ENCODE results near the gene TMPRSS6.

TMPRSS6 gene

DNA sequence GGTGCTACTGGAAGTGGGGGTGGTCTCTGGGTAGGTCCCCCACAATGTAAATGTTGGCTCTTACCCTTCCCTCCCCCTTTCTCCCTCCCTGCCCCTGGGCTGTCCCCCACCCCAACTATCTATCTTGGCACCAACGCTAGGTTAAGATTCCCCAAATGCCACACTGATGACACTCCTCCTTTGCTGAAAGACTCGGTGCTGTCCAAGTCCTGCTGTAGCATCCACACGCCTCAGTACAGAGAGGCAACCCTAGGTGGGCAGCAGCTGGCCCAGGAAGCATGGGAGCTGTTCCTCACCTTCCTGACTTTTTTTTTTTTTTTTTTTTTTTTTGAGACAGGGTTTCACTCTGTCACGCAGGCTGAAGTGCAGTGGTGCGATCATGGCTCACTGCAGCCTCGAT lies 61.4 kb downstream of the TMPRSS6 start:
- no peak for DNase-seq

DNA sequence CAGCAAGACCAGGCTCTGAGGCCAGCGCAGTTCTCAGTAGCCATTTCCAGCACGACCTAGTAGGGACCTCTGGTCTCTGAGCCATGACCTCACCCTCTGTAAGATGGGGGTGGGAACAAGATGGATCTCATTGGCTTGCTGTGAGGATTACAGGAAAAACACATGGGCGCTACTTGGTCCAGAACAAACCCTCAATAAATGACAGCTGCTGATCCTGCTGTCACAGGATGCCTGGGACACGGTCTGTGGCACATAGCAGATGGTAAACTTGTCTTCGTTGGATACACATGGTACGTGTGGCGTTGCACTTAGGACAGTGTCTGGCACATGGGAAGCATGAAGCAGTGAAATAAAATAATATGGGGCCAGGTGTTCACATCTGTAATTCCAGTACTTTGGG lies 62.5 kb downstream of the TMPRSS6 start:
- no peak for DNase-seq

- no peak for DNase-seq
These were observed 62.9 kb downstream of the TMPRSS6 start for GRCh38 chr22:37046589-37046988.

GRCh38 chr22:37045958-37046357 lies 63.6 kb downstream of the TMPRSS6 start:
- DNase-seq, result no peak

GRCh38 chr22:37044634-37045625 lies 64.6 kb downstream of the TMPRSS6 start:
- no peak for DNase-seq

DNA sequence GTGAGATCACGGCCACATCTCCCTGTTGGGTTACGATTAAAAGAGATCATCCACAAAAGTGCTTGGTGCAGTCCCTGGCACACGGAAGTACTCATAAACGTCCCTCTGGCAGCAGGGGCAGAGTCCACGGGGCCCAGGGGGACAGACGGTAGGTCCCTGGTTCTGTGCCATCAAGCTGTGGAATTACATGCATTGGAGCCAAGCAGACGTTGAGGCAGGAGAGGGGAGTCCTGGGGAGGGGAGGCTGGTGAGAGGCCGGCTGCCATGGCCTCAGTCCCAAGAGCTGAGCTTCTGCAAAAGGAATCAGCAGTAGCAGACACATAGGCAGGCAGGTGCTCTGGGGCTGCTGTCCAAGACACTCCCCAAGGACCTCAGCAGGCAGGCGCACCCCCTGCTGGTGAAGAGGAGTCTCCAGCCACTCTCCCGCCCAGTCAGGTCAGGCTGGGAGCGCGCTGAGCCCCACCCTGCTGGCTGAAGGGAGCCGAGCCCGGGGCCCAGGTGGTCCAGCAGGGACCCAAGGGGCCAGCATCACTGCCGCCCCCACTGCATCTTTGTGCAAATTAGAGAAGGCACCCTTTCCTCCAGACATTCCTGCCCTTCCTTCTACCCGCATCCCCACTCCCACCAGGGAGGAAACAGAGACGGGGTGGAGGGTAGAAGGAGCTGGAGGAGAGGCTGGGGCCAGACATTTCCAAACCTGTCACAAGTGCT lies 65.5 kb downstream of the TMPRSS6 start:
- peak; percentile 36 for DNase-seq

- no peak for DNase-seq
These were observed 66.2 kb downstream of the TMPRSS6 start for GRCh38 chr22:37043209-37043827.

DNA sequence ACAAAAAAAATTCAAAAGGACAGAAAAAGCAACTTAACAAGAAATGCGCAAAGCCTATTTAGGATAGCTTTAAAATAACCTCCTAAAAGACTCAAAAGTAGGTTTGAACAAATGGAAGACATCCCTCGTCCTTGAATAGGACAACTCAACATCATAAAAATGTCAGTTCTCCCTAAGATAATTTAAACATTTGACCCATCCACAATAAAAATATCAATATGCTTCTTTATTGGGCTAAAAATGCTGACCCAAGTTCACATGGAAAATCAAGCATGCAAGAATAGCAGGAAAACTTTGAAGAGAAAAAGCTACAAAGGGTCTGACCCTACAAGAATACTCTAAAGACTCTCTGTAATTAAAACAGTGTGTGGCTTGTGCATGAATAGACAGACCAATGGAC lies 70.0 kb downstream of the TMPRSS6 start:
- no peak for DNase-seq

DNA sequence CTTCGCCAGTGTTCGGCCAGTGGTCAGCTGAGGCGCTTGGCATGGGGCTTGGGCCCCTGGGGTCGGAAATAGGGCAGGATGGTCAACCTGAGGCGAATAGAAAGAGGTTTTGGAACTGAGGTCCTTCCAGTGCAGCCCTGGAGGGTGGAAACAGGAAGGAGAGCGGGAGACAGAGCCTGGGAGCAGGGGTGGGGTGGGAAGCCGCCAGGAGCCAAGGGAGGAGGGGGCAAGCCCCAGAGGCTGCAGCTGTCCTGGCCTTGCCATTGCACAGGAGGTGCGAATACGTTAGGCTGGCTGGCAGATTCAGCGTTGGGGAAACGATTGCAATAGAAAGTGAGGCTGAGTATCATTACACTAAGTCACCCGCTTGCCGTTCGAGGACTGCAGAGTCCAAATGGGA lies 71.8 kb downstream of the TMPRSS6 start:
- DNase-seq, result no peak

DNA sequence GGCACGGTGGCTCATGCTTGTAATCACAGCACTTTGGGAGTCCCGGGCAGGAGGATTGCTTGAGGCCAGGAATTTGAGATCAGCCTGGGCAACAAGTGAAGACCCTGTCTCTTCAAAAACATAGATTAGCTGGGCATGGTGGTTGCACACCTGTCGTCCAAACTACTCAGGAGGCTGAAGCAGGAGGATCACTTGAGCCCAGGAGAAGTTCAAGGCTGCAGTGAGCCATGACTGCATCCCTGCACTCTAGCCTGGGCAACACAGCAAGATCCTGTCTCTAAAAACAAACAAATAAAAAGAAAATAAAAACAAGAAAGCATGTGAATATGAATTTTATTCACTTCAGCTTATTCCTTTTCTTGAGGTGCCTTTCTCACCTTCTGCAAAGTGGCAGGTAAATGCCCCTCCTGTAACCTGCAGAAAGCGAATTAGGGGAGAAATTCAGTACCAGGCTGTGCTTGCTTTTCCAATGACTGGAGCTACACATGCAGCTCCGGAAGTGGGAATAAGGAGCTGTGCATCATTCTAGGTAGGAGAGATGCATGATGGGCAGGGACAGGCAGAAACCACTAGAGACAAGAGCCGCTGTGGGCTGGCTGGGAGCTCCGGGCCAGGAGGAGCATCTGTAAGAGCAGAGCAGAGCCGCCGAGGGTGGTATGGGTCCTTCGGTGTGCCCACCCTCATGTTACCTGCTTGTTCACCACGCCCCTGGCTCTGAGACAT lies 72.7 kb downstream of the TMPRSS6 start:
- DNase-seq, result no peak

- no peak for DNase-seq
These were observed 75.7 kb downstream of the TMPRSS6 start for GRCh38 chr22:37033605-37034430.

- DNase-seq, result no peak
These were observed 76.7 kb downstream of the TMPRSS6 start for GRCh38 chr22:37032535-37033460.

GRCh38 chr22:37032134-37032534 lies 77.4 kb downstream of the TMPRSS6 start:
- no peak for DNase-seq

- no peak for DNase-seq
These were observed 78.8 kb downstream of the TMPRSS6 start for GRCh38 chr22:37030560-37031281.

DNA sequence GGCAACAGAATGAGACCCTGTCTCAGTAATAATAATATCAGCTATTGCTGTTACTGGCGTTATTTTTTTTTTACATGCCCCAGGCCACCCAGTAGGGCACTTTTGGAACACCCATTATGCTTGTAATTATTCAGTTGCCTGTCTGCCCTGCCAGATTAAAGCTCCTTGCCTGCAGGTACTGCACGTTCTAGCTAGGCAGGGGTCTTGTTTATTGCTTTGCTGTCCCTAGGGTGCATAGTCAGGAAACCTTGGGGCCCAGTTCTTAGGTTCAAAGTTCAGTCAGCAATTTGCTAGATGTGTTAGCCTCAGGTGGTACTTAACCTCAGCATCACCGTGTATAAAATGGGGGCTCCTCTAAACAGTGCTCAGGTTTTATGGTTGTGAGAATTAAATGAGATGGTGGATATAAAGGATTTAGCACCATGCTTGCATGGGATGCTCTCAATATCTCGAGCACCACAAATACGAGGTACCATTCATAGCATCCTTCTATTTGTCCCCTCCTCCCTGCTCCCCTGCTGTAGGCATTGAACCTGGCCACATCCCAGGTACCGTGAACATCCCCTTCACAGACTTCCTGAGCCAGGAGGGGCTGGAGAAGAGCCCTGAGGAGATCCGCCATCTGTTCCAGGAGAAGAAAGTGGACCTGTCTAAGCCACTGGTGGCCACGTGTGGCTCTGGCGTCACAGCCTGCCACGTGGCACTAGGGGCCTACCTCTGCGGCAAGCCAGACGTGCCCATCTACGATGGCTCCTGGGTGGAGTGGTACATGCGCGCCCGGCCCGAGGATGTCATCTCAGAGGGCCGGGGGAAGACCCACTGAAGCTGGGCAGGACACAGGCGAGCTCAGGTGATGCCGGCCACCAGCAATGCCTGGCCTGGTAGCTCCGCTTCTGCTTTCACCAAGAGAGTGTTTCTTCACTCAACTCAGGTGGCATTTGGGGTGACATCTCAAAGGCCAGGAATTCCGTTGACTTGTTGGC lies 80.5 kb downstream of the TMPRSS6 start:
- no peak for DNase-seq

GRCh38 chr22:37027556-37027955 lies 82.0 kb downstream of the TMPRSS6 start:
- DNase-seq, result no peak

DNA sequence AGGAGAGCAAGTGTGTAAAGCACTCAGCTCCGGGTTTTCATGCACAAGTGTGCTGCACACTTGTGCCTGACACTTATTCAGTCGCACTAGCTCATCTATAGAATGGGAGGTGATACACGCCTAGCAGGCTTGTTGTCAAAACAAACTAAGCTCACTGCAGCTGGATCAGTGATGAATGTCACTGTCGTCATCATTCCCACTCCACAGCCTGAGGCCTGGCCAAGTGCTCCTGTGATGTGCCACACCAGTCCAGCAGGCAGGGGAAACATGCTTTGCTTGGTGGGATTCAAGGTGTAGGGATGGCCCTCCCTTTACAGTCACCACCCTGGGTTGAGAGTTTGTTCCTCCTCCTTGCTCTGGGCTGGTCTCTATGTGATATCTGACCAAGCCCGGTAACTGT lies 83.2 kb downstream of the TMPRSS6 start:
- DNase-seq, result no peak

GRCh38 chr22:37025500-37026070 lies 83.9 kb downstream of the TMPRSS6 start:
- DNase-seq, result no peak

Data from CD4-positive, alpha-beta T cell treated with Interferon gamma for 1 hour (primary cell).